ENCODE data around the gene PPM1B.

DNA sequence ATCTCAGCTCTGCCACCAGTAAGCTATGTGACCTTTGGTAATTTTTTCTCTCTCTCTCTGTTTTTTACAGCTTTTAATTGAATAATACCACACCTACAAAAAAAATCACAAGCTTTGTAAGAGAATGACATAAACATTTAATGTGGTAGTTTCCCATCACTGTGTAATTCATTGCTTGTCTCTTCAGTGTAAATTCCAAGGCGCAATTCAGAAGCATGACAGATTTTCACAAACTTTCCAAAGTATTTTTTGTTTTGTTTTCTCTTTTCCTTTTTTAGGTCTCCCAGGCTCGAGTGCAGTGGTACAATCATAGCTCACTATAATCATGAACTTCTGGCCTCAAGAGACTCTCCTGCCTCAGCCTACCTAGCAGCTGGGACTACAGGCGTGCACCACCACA, 25.0 kb upstream of the PPM1B start:
- TF ChIP-seq, protein P1, sequence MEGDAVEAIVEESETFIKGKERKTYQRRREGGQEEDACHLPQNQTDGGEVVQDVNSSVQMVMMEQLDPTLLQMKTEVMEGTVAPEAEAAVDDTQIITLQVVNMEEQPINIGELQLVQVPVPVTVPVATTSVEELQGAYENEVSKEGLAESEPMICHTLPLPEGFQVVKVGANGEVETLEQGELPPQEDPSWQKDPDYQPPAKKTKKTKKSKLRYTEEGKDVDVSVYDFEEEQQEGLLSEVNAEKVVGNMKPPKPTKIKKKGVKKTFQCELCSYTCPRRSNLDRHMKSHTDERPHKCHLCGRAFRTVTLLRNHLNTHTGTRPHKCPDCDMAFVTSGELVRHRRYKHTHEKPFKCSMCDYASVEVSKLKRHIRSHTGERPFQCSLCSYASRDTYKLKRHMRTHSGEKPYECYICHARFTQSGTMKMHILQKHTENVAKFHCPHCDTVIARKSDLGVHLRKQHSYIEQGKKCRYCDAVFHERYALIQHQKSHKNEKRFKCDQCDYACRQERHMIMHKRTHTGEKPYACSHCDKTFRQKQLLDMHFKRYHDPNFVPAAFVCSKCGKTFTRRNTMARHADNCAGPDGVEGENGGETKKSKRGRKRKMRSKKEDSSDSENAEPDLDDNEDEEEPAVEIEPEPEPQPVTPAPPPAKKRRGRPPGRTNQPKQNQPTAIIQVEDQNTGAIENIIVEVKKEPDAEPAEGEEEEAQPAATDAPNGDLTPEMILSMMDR (conservative IDR thresholded peaks at IDR 0.05 in 1 of 2, IDR thresholded peaks at IDR 0.05 in 1 of 2; ENCODE audit: low read depth in 1 of 2, low read length in 2 of 2) = no peak
- no peak for TF ChIP-seq EZH2 (IDR thresholded peaks at IDR 0.05; ENCODE audit: low read length, missing control alignments)

Data from fibroblast of lung (primary cell).